AG04450 (cell line): ENCODE data around the gene NAP1L4. TPM values are rescaled to one million over a fixed set of nuclear protein-coding genes. Genes with fewer than 3 reads are reported as not detected.

Experiments
- CTCF ChIA-PET: fragments of 300-600, 350-600 bp; formaldehyde crosslinking; extraction: SDS; loops from one replicate; lab custom pipeline; 2022; ENCODE audit warnings: antibody characterized with exemption, inconsistent platforms; lab: Charles Lee
- POLR2A ChIA-PET: fragments of 350-600 bp; formaldehyde crosslinking; extraction: SDS; loops from one replicate; lab custom pipeline; 2021; ENCODE audit warnings: antibody characterized with exemption, inconsistent platforms; lab: Yijun Ruan, JAX
- DNase-seq: peaks from one replicate; pipeline ENCODE4 v3.0.0-alpha.2; 2011; ENCODE audit warnings: low read depth, low spot score
- H3K27ac ChIP-seq: one replicate; pipeline ENCODE4 v1.5.1; 2012; ENCODE audit warnings: low read depth, low read length, control low read depth
- H3K27me3 ChIP-seq: one replicate; pipeline ENCODE4 v1.6.0; 2012; ENCODE audit warnings: low read length; ENCODE audit not compliant: control insufficient read depth, insufficient read depth
- H3K4me3 ChIP-seq: 2 replicates; pipeline ENCODE4 v1.5.1; 2011; ENCODE audit warnings: mild to moderate bottlenecking, low read depth, low read length, control low read depth
- H3K9me3 ChIP-seq: 2 replicates; pipeline ENCODE4 v1.5.1; 2012; ENCODE audit warnings: low read length; ENCODE audit not compliant: control insufficient read depth, insufficient read depth
- CTCF ChIP-seq: IDR thresholded peaks from 2 replicates; pipeline ENCODE4 v1.5.1; 2011; ENCODE audit warnings: low read depth, low read length, control low read depth, inconsistent platforms
- polyA plus RNA-seq: library from polyadenylated mRNA; depleted of rRNA; stranded (reverse); fragments of >200 nt; gene quantifications from 2 replicates; pipeline ENCODE4 v1.2.3, GENCODE V29; 2011

NAP1L4 gene
- polyA plus RNA-seq, 1 experiment: 107 TPM

GRCh38 chr11:2974272-2974671 is 17.9 kb downstream of the NAP1L4 start:
- Histone ChIP-seq H3K9me3 (no peaks in the 10 kb centered on the region), H3K4me3 (no peak overlapping the region), H3K27ac (no peak overlapping the region), H3K27me3 (no peaks in the 10 kb centered on the region)
- ChIA-PET CTCF (interaction anchor here (0.7 to 2.2 kb wide), 4 partner anchors 15 to 434 kb away, joined by 3 to 7 read pairs (median 4); no protein-coding TSS in a partner anchor), POLR2A (interaction anchor here (0.6 to 0.7 kb wide), 2 partner anchors 45 to 69 kb away, joined by 3 to 5 read pairs; partner anchors contain the start of gene PHLDA2)
- no peak for TF ChIP-seq CTCF
- DNase-seq: no peak

- DNase-seq: no peak
- no peaks in the 10 kb centered on the region for H3K27me3 ChIP-seq
- ChIA-PET CTCF (interaction anchor here (0.6 kb wide), 1 partner anchor 17 kb away, joined by 9 read pairs; no protein-coding TSS in a partner anchor), POLR2A (no interaction called here)
- H3K27ac ChIP-seq: no peak overlapping the region
- H3K4me3 ChIP-seq: no peak overlapping the region
- no peak for TF ChIP-seq CTCF
- no peaks in the 10 kb centered on the region for H3K9me3 ChIP-seq
Measured at GRCh38 chr11:2968341-2968900, 23.7 kb downstream of the NAP1L4 start.

- no peak for DNase-seq
- H3K27me3 ChIP-seq: no peaks in the 10 kb centered on the region
- peak overlapping the region; percentile 11 for H3K27ac ChIP-seq
- ChIA-PET POLR2A (no interaction called here), CTCF (no interaction called here)
- H3K4me3 ChIP-seq: no peak overlapping the region
- no peak for TF ChIP-seq CTCF
- no peaks in the 10 kb centered on the region for H3K9me3 ChIP-seq
Measured at GRCh38 chr11:2964782-2965181, 27.3 kb downstream of the NAP1L4 start.

GRCh38 chr11:2963761-2964160 is 28.4 kb downstream of the NAP1L4 start:
- Histone ChIP-seq H3K9me3 (no peaks in the 10 kb centered on the region), H3K27me3 (no peaks in the 10 kb centered on the region), H3K27ac (no peak overlapping the region), H3K4me3 (no peak overlapping the region)
- ChIA-PET CTCF (interaction anchor here (0.6 kb wide), 1 partner anchor 86 kb away, joined by 4 read pairs; no protein-coding TSS in a partner anchor), POLR2A (no interaction called here)
- no peak for DNase-seq
- TF ChIP-seq CTCF: no peak

- no peak overlapping the region for H3K4me3 ChIP-seq
- H3K27ac ChIP-seq: peak overlapping the region; percentile 21
- POLR2A ChIA-PET: no interaction called here
- H3K27me3 ChIP-seq: no peaks in the 10 kb centered on the region
- no peaks in the 10 kb centered on the region for H3K9me3 ChIP-seq
- CTCF ChIA-PET: interaction anchor here (0.6 kb wide), 1 partner anchor 86 kb away, joined by 4 read pairs; no protein-coding TSS in a partner anchor
- no peak for DNase-seq
- no peak for TF ChIP-seq CTCF
Measured at GRCh38 chr11:2963112-2963754, 28.9 kb downstream of the NAP1L4 start.
